GM18517 (cell line): ENCODE data around the gene DNAI1.
A peak's percentile ranks its signal among the peaks of the same experiment; 100 is the strongest.

ENCODE experiments used
- ATAC-seq: cut with Tn5 transposase; IDR thresholded peaks from one replicate; pipeline ENCODE4 v1.9.1; 2021; ENCODE audit warnings: mild to moderate bottlenecking, moderate library complexity; ENCODE audit not compliant: unreplicated experiment

DNAI1 gene

DNA sequence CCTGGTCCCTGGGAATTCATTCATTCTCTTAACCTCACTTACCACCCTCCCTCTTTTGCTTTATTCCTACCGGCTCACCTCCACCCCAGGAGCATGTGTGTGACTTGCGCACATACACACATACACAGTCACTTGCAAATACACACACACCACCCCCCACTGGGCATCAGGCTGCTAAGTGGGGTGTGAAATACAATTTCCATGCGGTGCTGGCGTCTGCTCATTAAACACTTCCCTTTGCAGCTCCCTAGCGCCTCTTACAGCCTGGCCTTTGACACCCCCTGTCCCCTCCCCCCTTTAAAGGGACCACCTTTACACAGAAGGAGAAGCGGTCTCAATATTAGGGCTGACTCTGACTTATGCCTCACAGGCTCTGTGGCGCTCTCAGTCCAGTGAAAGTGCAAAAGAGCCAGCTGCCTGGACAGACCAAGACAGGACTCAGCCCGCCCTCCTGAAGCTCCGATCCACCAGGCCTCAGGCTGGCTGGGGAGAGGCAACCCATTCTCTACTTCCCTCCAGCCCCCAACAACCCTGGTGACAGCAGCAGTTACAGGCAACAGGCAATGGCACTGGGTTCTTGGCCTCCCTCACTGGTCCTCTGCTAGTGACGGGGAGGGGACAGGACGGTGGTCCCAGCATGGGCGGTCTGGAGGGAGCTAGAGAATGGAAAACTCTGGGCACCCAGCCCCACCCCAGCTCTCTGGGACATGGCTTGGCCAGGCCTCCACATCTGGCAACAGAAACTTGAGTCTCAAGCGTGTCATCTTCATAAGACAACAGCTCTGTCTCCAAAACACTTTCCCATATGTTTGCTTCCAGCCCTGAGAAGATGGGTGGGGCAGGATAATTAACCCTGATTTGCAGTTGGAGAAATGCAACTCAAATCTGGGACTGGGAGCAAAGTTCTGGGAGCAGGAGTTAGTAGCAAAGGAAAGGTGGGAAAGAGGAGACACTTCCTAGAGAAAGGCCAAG lies 52.2 kb downstream of the DNAI1 start:
- ATAC-seq = no peak

- no peak for ATAC-seq
Measured at GRCh38 chr9:34512131-34513078, 53.8 kb downstream of the DNAI1 start.

DNA sequence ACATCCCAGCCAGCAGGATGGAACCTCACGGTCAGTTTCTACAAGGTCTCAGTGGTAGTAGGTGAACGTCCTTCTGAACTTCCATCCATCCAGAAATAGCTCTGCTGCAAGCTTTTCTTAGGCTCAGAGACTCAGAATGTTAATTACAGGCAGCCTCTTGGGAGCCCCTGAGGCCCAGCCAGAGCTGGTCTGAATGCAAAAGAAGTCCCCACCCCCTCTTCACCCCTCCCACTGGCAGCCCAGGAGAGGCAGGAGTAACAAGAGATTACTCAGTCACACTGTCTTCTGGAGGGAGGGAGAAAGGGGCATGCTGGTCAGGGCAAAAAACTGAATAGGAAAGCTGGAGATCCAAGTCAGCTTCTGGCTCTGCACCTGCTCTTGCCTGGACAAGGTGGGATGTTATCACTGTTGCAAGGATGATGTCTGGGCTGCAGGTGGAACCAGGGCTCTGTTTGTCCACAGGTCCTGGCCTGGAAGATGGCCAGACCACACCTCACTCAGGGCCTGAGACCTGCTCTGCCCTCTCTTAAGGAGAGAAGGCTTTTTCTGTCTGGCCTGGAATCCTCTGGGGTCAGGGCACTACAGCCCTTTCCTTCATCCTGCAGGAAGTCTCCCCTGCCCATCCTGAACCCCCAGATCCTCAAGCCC lies 55.1 kb downstream of the DNAI1 start:
- ATAC-seq = no peak

DNA sequence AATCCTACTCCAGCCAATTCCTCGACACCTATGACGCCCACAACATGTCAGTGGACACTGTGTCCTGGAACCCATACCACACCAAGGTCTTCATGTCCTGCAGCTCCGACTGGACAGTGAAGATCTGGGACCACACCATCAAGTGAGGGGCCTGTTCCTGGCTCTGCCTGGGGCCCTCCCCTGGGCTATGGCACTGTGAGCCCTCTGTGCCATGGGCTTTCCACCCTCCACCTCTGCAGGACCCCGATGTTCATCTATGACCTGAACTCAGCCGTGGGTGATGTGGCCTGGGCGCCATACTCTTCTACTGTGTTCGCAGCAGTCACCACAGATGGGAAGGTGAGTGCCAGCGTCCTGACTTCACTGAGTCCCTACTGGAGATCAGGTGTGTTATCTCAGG lies 55.8 kb downstream of the DNAI1 start:
- no peak for ATAC-seq

GRCh38 chr9:34514816-34515215 lies 56.2 kb downstream of the DNAI1 start:
- no peak for ATAC-seq

DNA sequence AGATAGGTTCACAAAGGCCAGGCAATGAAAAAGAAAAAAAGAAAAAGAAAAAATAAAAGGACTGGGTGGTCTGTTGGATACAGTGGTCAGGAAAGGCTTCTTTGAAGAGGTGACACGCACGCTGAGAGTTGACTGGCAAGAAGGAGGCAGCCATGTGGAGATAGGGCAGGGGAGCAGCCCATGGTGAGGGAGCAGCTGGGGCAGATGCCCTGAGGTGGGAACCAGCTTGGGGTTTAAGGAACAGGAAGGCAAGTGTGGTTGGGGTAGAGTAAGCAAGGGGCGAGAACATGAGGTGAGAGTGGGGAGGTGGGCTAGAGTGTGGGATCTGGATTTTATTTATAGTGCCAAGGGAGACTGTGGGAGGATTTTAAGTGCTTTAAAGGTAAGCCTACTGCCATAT lies 57.4 kb downstream of the DNAI1 start:
- ATAC-seq = no peak

- ATAC-seq = no peak
Measured at GRCh38 chr9:34517185-34517584, 58.6 kb downstream of the DNAI1 start.

DNA sequence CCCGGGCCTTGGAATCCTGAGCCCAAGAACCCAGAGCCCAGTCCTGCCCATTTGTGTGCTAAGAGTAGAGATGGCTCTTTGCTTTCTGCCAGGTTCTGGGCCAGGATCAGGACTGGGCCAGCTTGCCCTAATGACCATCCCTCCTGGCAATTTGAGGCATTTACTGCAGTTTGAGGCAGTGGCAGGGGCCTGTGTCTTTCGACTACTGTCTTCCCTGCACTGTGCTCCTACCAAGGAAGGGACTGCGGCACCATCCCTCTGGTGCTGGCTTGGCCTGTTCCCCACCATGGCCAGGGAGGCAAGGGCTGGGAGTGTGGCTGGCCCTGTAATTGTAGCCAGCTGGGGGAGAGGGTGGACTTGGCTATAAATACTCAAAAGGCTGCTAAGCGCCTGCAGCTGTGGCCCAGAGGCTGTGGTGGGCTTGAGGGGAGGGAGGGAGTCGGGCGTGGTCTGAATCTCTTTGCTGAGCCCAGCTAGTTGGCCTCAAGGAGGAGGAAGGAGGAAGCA lies 59.6 kb downstream of the DNAI1 start:
- ATAC-seq = no peak

GRCh38 chr9:34518896-34519295 lies 60.3 kb downstream of the DNAI1 start:
- no peak for ATAC-seq

GRCh38 chr9:34519321-34520020 lies 60.9 kb downstream of the DNAI1 start:
- ATAC-seq = no peak

DNA sequence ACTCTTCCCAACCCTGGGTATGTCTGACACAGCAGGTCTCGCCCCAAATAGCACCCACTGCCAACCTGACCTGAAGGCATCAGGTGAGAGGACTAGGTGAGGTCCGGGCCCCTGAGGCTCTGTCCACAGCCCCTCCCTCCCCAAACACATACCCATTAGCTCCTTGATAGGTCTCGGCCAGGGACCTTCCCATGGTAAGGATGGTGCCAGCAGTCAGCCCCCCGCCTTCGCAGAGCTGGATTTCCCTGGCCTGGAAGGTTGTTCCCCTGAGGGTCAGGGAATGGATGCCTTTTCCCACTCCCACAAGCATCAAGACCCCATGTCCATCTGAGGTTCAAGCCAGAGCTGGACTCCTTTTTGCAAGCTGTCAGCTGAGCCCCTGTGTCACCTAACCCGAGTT lies 61.5 kb downstream of the DNAI1 start:
- ATAC-seq = no peak

- no peak for ATAC-seq
Measured at GRCh38 chr9:34520505-34521385, 62.1 kb downstream of the DNAI1 start.

DNA sequence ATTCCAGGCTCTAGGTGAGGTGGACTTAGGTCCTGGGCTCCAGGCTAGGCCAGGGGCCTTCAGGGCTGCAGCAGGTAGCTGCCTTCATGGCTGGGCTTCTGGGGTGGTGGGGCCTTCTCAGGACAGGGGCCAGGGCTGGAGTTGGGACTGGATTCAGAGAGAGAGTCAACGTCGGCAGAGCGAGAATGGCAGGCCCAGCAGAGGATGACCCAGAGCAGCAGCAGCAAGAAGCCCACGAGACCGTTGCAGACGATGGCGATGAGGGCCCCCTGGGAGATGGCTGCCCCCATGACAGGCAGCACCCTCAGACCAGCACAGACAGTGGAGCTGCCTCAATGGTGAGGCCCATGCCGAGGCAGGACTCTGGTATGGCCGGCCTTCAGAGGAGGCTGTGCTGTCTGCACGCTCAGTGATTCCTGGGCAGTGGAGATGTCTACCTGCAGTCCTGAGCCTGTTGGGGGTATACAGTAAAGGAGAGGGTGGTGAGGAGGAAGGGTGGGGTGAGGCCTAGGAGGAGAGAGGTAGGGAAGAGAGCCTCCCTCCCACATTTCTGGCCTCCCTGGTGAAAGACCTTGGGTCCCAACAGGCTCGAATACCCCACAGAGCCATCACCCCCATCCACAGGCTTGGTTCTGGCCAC lies 62.9 kb downstream of the DNAI1 start:
- no peak for ATAC-seq

DNA sequence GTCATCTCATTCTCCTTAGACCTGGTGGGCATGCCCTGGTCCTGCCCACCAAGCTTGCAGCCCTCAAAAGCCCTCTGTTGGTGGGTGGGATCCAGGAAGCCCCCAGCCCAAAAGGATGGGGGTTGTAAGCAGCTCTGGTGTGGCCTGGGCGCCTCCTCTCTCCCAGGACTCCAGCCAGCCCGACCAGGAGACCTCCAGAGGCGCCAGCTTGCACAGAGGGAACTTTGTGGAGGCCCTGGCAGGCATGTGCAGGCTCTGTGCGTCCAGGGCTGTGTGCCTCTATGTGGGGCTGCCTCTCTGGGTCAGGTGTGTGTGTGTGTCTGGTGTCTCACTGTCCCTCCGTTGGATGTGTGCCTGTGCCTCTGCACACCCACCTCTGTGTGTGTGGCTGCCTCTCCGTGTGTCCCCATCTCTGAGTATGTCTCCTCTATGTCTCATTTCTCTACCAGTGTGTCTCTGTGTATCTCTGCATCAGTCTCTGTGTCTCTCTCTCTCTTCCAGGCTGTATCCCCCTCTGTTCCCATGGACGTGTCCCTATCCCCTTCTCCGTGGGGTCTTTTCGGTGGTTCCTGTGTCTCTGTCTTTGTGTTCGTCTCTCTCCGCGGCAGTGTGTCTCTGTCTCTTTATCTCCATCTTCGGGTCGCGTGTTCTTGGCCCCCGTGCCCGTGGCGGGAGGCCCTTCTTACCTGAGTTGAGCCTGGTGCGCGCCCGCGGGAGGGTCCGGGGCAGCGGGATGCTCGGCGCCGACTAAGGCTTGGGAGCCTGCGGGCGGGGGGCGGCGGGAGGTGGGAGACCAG lies 63.7 kb downstream of the DNAI1 start:
- no peak for ATAC-seq

DNA sequence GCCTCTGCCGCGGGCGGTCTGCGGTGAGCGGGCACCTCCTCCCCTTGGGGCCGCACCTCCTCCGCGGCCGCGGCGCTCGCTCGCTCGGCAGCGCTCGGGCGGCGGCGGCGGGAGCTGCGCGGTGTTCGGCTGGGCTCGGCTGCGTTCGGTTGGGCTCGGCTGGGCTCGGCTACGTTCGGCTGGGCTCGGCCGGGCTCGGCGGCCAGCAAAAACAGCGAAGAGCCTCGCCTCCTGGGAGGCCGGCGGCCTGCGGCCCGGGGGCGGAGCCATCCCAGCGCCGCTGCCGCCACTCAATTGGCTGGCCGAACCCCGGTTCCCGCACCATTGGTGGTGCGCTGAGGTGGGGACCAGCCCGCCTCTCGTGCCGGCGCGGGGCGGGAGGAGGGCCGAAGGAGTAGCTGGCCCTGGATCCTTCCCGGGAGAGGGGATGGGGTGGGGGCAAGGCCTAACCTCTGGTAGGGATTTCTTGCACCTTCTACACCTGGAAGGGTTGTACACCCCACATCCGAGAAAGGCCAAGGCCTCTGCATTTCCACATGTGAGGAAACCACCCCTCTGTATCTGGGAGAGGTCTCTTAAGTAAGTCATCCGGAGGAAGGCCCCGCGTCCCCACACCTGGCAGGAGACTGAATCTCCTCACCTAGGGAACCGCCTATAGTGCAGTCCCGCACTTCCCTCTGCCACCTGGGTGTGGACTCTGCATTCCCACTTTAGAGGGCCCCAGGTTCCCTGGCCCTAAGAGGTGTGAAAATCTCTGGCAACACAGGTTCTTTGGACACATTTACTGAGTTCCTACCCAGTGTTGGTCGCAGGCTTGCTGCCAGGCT lies 64.6 kb downstream of the DNAI1 start, which contains the start of gene ENHO:
TSS of gene ENHO (minus strand) at position 20 of the 827 bp plus-strand sequence. CDS start 1,295 bp downstream, outside the sequence.
- peak; percentile 77 for ATAC-seq

DNA sequence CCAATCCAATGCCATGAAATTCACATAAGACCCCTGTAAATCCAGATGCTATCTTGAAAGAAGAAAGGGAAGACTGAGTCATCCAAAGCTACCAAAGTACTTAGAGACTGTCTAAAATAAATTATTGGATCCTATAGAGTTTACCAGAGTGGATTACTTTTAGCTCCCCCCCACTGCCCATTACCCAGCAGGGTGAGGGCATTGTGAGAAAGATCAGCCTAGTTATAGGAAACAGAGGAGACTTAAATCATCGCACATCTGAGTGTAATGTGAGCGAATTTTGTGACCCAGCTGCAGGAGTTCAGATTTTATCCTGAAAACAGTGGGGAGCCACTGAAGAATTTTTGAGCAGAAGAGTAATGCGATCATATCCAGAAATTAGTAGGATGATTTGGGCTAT lies 65.7 kb downstream of the DNAI1 start:
- no peak for ATAC-seq

- no peak for ATAC-seq
Measured at GRCh38 chr9:34526026-34526425, 67.4 kb downstream of the DNAI1 start.
